ENCODE results near the gene C1QA. TPM values are rescaled to one million over a fixed set of nuclear protein-coding genes. Genes with fewer than 3 reads are reported as not detected.
A peak's percentile ranks its signal among the peaks of the same experiment; 100 is the strongest.

The C1QA gene, protein sequence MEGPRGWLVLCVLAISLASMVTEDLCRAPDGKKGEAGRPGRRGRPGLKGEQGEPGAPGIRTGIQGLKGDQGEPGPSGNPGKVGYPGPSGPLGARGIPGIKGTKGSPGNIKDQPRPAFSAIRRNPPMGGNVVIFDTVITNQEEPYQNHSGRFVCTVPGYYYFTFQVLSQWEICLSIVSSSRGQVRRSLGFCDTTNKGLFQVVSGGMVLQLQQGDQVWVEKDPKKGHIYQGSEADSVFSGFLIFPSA
- total RNA-seq, result 10 to 100 TPM; 38.5 to 72.4 TPM

DNA sequence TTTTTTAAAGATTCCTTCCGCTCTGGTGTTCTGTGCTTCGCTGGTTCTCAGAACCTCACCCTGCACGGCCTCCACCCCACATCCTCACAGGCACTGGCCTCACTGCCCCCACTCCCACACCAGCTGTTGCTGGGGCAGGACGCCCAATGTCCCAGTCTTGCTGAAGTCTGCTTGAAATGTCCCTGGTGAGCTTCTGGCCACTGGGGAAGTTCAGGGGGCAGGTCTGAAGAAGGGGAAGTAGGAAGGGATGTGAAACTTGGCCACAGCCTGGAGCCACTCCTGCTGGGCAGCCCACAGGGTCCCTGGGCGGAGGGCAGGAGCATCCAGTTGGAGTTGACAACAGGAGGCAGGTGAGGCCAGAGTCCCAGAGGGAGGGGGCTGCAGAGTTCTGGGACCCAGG lies at the start of gene C1QA:
TSS of gene C1QA (plus strand) at position 276 of the 400 bp plus-strand sequence. CDS start 989 bp downstream, outside the sequence.
- intact Hi-C loops (cut with DNase I), result no loop called here
- H3K4me1 ChIP-seq, result no peaks in the 10 kb centered on the region
- no peaks in the 10 kb centered on the region for H3K9me3 ChIP-seq
- H3K9ac ChIP-seq (ENCODE audit: low read depth in 2 of 2, low read length in 2 of 2), result no peak within 1 kb of the TSS
- TF ChIP-seq CTCF (IDR thresholded peaks at IDR 0.05), result no peak
- no peaks in the 10 kb centered on the region for H3K36me3 ChIP-seq
- no peaks in the 10 kb centered on the region for H3K27me3 ChIP-seq
- DNase-seq, result peak; percentile 33
- no peak within 1 kb of the TSS for H3K27ac ChIP-seq
- H3K4me3 ChIP-seq, result peak within 1 kb of the TSS; percentile 9

DNA sequence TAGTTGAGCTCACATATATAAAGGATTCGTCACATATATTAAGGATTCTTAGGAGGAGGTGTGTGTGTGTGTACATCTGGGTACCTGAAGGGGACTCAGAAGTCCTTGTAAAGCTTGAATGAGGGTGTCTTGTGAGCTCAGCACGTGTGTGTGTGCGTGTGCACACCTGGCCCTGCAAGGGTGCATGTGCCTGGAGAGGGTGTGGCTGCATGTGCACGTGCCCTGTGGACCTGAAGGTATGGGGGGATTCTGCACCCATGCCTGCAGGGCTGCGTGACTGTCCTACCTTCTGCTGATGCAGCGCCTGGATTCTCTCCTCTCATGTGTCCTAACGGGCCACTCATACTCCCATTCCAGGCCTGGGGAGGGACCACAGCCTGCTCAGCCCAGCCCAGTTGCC lies 49.2 kb upstream of the C1QA start:
- no peaks in the 10 kb centered on the region for H3K36me3 ChIP-seq
- no peak overlapping the region for H3K9ac ChIP-seq (ENCODE audit: low read depth in 2 of 2, low read length in 2 of 2)
- no peak for TF ChIP-seq CTCF (IDR thresholded peaks at IDR 0.05)
- no peak overlapping the region for H3K4me3 ChIP-seq
- DNase-seq, result no peak
- H3K27me3 ChIP-seq, result no peaks in the 10 kb centered on the region
- H3K9me3 ChIP-seq, result no peaks in the 10 kb centered on the region
- no peak overlapping the region for H3K27ac ChIP-seq
- H3K4me1 ChIP-seq, result no peaks in the 10 kb centered on the region
- intact Hi-C loops (cut with DNase I), result no loop called here

- no peaks in the 10 kb centered on the region for H3K9me3 ChIP-seq
- H3K9ac ChIP-seq (ENCODE audit: low read depth in 2 of 2, low read length in 2 of 2), result no peak overlapping the region
- no peaks in the 10 kb centered on the region for H3K36me3 ChIP-seq
- H3K4me1 ChIP-seq, result no peaks in the 10 kb centered on the region
- intact Hi-C loops (cut with DNase I), result no loop called here
- no peak for DNase-seq
- H3K4me3 ChIP-seq, result no peak overlapping the region
- H3K27ac ChIP-seq, result no peak overlapping the region
- peaks cover 6% of the 10 kb centered on the region for H3K27me3 ChIP-seq
- TF ChIP-seq CTCF (IDR thresholded peaks at IDR 0.05), result no peak
These were observed 47.5 kb upstream of the C1QA start for GRCh38 chr1:22588899-22589422.

DNA sequence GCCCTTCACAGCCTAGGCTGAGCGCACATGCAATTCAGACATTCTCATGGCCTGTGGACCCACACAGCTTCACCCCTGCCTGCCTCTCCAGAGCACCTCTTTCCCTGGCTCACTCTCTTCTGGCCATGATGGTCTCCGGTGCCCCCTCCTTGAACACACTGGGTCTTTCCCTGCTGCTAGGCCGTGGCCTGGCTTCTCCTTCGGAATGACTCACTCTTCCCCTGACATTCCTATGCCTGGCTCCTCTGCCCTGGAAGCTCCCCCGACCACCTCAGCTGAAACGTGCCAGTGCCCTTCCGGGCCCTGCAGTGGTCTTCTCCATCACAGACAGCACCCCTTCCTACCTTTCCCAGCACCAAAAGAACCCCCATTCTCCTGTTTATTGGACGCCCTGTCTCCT lies 44.9 kb upstream of the C1QA start:
- intact Hi-C loops (cut with DNase I), result no loop called here

GRCh38 chr1:22592051-22592450 lies 44.4 kb upstream of the C1QA start:
- no peak for DNase-seq
- Histone ChIP-seq H3K9me3 (no peaks in the 10 kb centered on the region), H3K9ac (ENCODE audit: low read depth in 2 of 2, low read length in 2 of 2) (no peak overlapping the region), H3K4me1 (no peaks in the 10 kb centered on the region), H3K4me3 (no peak overlapping the region), H3K27me3 (peaks cover 7% of the 10 kb centered on the region), H3K36me3 (no peaks in the 10 kb centered on the region), H3K27ac (no peak overlapping the region)
- intact Hi-C loops (cut with DNase I), result no loop called here
- no peak for TF ChIP-seq CTCF (IDR thresholded peaks at IDR 0.05)

More for the DNA sequence above, 44.9 kb upstream of the C1QA start:
- H3K27ac ChIP-seq, result no peak overlapping the region
- no peaks in the 10 kb centered on the region for H3K9me3 ChIP-seq
- no peak overlapping the region for H3K9ac ChIP-seq (ENCODE audit: low read depth in 2 of 2, low read length in 2 of 2)
- no peaks in the 10 kb centered on the region for H3K4me1 ChIP-seq
- H3K36me3 ChIP-seq, result no peaks in the 10 kb centered on the region
- DNase-seq, result no peak
- no peak for TF ChIP-seq CTCF (IDR thresholded peaks at IDR 0.05)
- H3K27me3 ChIP-seq, result peaks cover 7% of the 10 kb centered on the region
- H3K4me3 ChIP-seq, result no peak overlapping the region
